ENCODE data around the gene PLEKHM2. TPM values are rescaled to one million over a fixed set of nuclear protein-coding genes. Genes with fewer than 3 reads are reported as not detected.

Gene PLEKHM2
- total RNA-seq, 4 donors from 2014 or later = 34.4 to 81.1 (median 50.0) TPM

GRCh38 chr1:15718199-15718601 is 34.1 kb downstream of the PLEKHM2 start:
- peak; percentile 9 for ATAC-seq (ENCODE audit: low FRiP score)
- no peak for DNase-seq (ENCODE audit: low spot score)

DNA sequence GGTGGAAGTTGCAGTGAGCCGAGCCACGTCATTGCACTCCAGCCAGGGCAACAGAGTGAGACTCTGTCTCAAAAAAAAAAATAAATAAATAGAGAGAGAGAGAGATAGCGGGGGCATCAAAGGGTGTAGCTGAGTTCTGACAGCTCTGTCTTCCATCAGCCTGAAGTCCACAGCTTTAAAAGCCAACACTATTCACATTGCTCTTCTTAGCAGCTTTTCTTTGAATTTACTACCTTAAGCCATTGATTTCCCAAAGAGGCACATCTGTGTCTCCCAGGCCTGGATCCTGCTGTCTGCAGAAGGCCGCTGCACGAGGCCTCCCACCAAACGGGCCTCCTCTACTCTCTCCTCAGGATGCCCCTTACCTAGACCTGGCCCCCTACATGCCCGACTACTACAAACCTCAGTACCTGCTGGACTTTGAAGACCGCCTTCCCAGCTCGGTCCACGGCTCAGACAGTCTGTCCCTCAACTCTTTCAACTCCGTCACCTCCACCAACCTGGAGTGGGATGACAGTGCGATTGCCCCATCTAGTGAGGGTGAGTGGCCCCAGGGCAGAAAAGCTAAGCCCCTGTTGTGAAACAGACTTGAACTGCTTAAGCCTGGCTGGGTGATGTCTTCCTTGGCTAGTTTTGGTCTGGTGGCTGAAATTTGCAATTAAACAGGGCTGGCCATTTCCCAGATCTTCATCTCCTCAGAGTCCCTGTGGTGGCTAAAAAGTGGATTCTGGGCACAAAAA is 35.4 kb downstream of the PLEKHM2 start:
- no peak for DNase-seq (ENCODE audit: low spot score)
- TF ChIP-seq, protein P1, sequence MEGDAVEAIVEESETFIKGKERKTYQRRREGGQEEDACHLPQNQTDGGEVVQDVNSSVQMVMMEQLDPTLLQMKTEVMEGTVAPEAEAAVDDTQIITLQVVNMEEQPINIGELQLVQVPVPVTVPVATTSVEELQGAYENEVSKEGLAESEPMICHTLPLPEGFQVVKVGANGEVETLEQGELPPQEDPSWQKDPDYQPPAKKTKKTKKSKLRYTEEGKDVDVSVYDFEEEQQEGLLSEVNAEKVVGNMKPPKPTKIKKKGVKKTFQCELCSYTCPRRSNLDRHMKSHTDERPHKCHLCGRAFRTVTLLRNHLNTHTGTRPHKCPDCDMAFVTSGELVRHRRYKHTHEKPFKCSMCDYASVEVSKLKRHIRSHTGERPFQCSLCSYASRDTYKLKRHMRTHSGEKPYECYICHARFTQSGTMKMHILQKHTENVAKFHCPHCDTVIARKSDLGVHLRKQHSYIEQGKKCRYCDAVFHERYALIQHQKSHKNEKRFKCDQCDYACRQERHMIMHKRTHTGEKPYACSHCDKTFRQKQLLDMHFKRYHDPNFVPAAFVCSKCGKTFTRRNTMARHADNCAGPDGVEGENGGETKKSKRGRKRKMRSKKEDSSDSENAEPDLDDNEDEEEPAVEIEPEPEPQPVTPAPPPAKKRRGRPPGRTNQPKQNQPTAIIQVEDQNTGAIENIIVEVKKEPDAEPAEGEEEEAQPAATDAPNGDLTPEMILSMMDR (IDR thresholded peaks at IDR 0.05) = no peak

More at GRCh38 chr1:15718199-15718601, 34.1 kb downstream of the PLEKHM2 start:
- TF ChIP-seq, protein P1 (IDR thresholded peaks at IDR 0.05) = no peak

DNA sequence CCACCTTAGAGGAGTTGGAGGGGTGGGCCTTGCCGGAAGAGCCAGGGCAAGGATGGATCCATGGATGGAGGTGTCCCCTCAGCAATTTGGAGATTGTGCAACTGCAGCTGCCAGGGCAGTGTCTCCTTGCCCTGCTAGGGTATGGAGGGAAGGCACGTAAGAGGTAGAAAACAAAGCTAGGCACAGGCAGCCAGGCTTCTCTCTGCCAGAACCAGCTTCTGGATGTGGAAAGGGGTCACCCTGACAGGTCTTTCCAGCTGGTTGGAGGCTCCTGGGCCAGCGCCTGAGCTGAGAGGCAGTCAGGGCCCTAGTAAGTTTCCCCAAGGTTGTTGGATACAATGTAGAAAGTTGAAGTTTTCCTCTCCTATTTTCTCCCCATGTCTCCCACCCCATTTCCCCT is 36.7 kb downstream of the PLEKHM2 start:
- DNase-seq (ENCODE audit: low spot score) (no peak), ATAC-seq (ENCODE audit: low FRiP score) (no peak)
- TF ChIP-seq, protein P1 (IDR thresholded peaks at IDR 0.05) = no peak

More for the DNA sequence above, 35.4 kb downstream of the PLEKHM2 start:
- ATAC-seq (ENCODE audit: low FRiP score) = no peak

DNA sequence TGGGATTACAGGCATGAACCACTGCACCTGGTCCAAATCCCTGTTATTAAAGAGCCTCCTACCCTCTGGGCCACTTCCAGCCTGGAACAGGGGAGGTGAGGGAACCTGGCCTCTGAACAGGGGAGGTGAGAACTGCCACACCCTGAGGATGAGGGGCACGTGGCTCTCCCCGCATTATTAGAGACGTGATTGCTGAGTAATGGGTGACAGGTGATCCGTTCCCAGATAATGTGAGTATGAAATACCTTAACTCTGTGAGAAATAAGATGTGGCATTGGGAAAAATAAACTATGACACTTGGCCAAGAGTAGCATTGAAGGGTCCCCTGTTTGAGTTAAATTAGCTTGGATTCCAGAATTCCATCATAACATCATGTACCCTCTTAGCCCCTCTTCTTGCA is 38.3 kb downstream of the PLEKHM2 start:
- ATAC-seq (ENCODE audit: low FRiP score) = no peak
- no peak for DNase-seq (ENCODE audit: low spot score)

GRCh38 chr1:15722836-15723532 is 38.9 kb downstream of the PLEKHM2 start:
- ATAC-seq (ENCODE audit: low FRiP score) (no peak), DNase-seq (ENCODE audit: low spot score) (no peak)
- TF ChIP-seq, protein P1 (IDR thresholded peaks at IDR 0.05) = no peak

More for the DNA sequence above, 38.3 kb downstream of the PLEKHM2 start:
- TF ChIP-seq, protein P1 (IDR thresholded peaks at IDR 0.05) = no peak

DNA sequence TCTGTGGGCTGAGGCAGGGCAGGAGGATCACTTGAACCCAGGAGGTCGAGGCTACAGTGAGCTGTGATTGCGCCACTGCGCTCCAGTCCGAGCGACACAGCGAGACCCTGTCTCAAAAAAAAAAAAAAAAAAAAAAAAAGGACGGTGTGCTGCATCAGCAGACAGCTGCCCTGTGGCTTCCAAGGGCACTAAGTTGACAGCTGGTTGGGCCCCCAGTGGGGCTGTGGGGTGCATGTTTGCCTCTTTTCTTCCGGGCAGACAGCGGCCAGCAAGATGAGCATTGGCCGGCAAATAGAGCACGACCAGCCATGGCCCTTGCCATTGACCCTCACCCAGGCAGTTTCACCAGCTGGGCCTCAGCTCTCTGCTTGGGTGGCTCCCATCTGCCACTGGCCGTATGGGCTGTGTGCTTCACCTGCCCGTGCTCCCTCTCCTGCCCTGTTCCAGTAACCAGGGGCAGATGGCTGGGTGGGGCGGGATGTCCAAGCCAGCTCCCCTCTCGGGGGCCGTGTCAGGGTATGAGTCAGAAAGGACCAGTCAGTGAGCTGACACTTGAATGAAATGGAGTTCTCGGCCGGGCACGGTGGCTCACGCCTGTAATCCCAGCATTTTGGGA is 39.6 kb downstream of the PLEKHM2 start:
- TF ChIP-seq, protein P1 (IDR thresholded peaks at IDR 0.05) = no peak
- ATAC-seq (ENCODE audit: low FRiP score) (no peak), DNase-seq (ENCODE audit: low spot score) (no peak)
